Measurements from ENCODE around the gene TIAM2. TPM values are rescaled to one million over a fixed set of nuclear protein-coding genes. Genes with fewer than 3 reads are reported as not detected.

TIAM2 gene
- total and polyA plus RNA-seq, 2 experiments from 2014 or later = 14.2 to 24.4 TPM

- TF ChIP-seq ZNF114 (CRISPR knock-in tag; IDR thresholded peaks at IDR 0.05) (no peak), JUNB (IDR thresholded peaks at IDR 0.05; ENCODE audit: unreplicated experiment) (no peak), EZH2phosphoT487 (IDR thresholded peaks at IDR 0.05; ENCODE audit: unreplicated experiment) (no peak), NANOG (IDR thresholded peaks at IDR 0.05; ENCODE audit: borderline replicate concordance) (no peak), ZNF462 (CRISPR knock-in tag; IDR thresholded peaks at IDR 0.05) (no peak)
Observed at GRCh38 chr6:154986787-154987235, 8.3 kb upstream of the TIAM2 start (continued).

GRCh38 chr6:154989448-154989847 lies 5.7 kb upstream of the TIAM2 start:
- H3K4me3 ChIP-seq = no peak overlapping the region
- Mint-ChIP-seq H3K4me1 (peaks cover 5% of the 10 kb centered on the region; the same call in 1 of the 3 replicates), H3K27ac (no peak overlapping the region; the same call in 1 of the 2 replicates), H3K4me3 (no peak overlapping the region), H3K9me3 (peaks cover 3% of the 10 kb centered on the region; the same call in 2 of the 3 replicates), H3K36me3 (ENCODE audit: low read depth) (no peaks in the 10 kb centered on the region), H3K27me3 (ENCODE audit: insufficient read depth, low read depth, poor library complexity) (peaks cover 15% of the 10 kb centered on the region)
- 0 out of 2 replicates have a peak, but pooled peaks cover 4% of the 10 kb centered on the region for H3F3A ChIP-seq (replicated peaks; ENCODE audit: low read depth)
- 0 out of 2 replicates have a peak overlapping the region, but pooled peaks have one; percentile 77 for H3K27ac ChIP-seq (ENCODE audit: low read depth)
- H3K27me3 ChIP-seq (ENCODE audit: insufficient read depth) = peaks cover 4% of the 10 kb centered on the region
- no peaks in the 10 kb centered on the region for H3K9me2 ChIP-seq (ENCODE audit: insufficient read depth)
- DNase-seq (ENCODE audit: low spot score) = peak; percentile 62
- no peaks in the 10 kb centered on the region for H3K36me3 ChIP-seq (ENCODE audit: insufficient read depth)
- no peaks in the 10 kb centered on the region for H4K20me1 ChIP-seq (replicated peaks; ENCODE audit: insufficient read depth)
- no peak overlapping the region for H3K4me2 ChIP-seq
- no peaks in the 10 kb centered on the region; the same call in 1 of the 2 replicates for H3K4me1 ChIP-seq (ENCODE audit: insufficient read depth)
- no peak overlapping the region for H2AFZ ChIP-seq
- H3K79me2 ChIP-seq (replicated peaks; ENCODE audit: insufficient read depth) = no peaks in the 10 kb centered on the region
- ATAC-seq = peak; percentile 50
- no peak for TF ChIP-seq NANOG (IDR thresholded peaks at IDR 0.05; ENCODE audit: borderline replicate concordance)
- TF ChIP-seq ZNF114 (CRISPR knock-in tag; IDR thresholded peaks at IDR 0.05) = no peak
- TF ChIP-seq CTCF (conservative IDR thresholded peaks at IDR 0.05; ENCODE audit: low read depth in 2 of 2) = no peak
- no peak for TF ChIP-seq REST (IDR thresholded peaks at IDR 0.05; ENCODE audit: unreplicated experiment)
- TF ChIP-seq POLR2AphosphoS5 (IDR thresholded peaks at IDR 0.05; ENCODE audit: low read depth) = no peak
- no peak for TF ChIP-seq EZH2 (IDR thresholded peaks at IDR 0.05; ENCODE audit: low read depth, unreplicated experiment)
- no peak for TF ChIP-seq ZNF331 (CRISPR knock-in tag; IDR thresholded peaks at IDR 0.05; ENCODE audit: low read depth)
- TF ChIP-seq ETS1 (IDR thresholded peaks at IDR 0.05) = no peak
- no peak for TF ChIP-seq STAT1 (IDR thresholded peaks at IDR 0.05; ENCODE audit: unreplicated experiment)
